ENCODE data around the gene INSIG2.

Gene INSIG2

GRCh38 chr2:118102433-118103082 lies 14.3 kb downstream of the INSIG2 start:
- DNase-seq: no peak

GRCh38 chr2:118103951-118104940 lies 16.0 kb downstream of the INSIG2 start:
- DNase-seq: no peak

- DNase-seq: no peak
Observed at GRCh38 chr2:118105497-118105896, 17.2 kb downstream of the INSIG2 start.

- DNase-seq: no peak
Observed at GRCh38 chr2:118106926-118107325, 18.7 kb downstream of the INSIG2 start.

GRCh38 chr2:118110310-118110709 lies 22.0 kb downstream of the INSIG2 start:
- no peak for DNase-seq

- no peak for DNase-seq
Observed at GRCh38 chr2:118110991-118111390, 22.7 kb downstream of the INSIG2 start.

GRCh38 chr2:118112771-118113334 lies 24.6 kb downstream of the INSIG2 start:
- DNase-seq: no peak

GRCh38 chr2:118114863-118115262 lies 26.6 kb downstream of the INSIG2 start:
- no peak for DNase-seq

- DNase-seq: no peak
Observed at GRCh38 chr2:118115761-118116160, 27.5 kb downstream of the INSIG2 start.

GRCh38 chr2:118118479-118118878 lies 30.2 kb downstream of the INSIG2 start:
- no peak for DNase-seq

GRCh38 chr2:118119158-118119727 lies 31.0 kb downstream of the INSIG2 start:
- DNase-seq: no peak

GRCh38 chr2:118119761-118120400 lies 31.6 kb downstream of the INSIG2 start:
- no peak for DNase-seq

GRCh38 chr2:118120401-118120780 lies 32.1 kb downstream of the INSIG2 start:
- no peak for DNase-seq

GRCh38 chr2:118121101-118121500 lies 32.8 kb downstream of the INSIG2 start:
- DNase-seq: no peak

GRCh38 chr2:118121986-118122524 lies 33.8 kb downstream of the INSIG2 start:
- DNase-seq: no peak

- no peak for DNase-seq
Observed at GRCh38 chr2:118122594-118123281, 34.5 kb downstream of the INSIG2 start.

- no peak for DNase-seq
Observed at GRCh38 chr2:118123561-118124232, 35.4 kb downstream of the INSIG2 start.

GRCh38 chr2:118124288-118124891 lies 36.1 kb downstream of the INSIG2 start:
- DNase-seq: no peak

- no peak for DNase-seq
Observed at GRCh38 chr2:118127250-118127649, 39.0 kb downstream of the INSIG2 start.

GRCh38 chr2:118128826-118129225 lies 40.6 kb downstream of the INSIG2 start:
- no peak for DNase-seq

- DNase-seq: no peak
Observed at GRCh38 chr2:118130385-118130784, 42.1 kb downstream of the INSIG2 start.

All from RPMI8226 (cell line).